ENCODE measurements around the gene COL8A1. TPM values are rescaled to one million over a fixed set of nuclear protein-coding genes. Genes with fewer than 3 reads are reported as not detected.

The COL8A1 gene
- total and polyA plus RNA-seq, 5 donors = 16.5 to 57.5 (median 34.4) TPM

DNA sequence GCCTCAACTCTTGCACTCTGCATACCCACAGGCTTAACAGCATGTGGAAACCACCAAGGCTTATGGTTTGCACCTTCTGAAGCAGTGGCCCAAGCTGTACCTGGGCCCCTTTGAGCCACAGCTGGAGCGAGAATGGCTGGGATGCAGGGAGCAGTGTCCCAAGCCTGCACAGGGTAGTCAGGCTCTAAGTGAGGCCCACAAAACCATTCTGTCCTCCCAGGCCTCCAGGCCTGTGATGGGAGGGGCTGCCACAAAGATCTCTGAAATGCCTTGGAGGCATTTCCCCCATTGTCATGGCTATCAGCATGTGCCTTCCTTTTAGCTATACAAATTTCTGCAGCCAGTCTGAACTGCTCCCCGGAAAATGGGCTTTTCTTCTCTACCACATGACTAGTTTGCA is 166.8 kb downstream of the COL8A1 start:
- ATAC-seq (no peak), DNase-seq (no peak)
- H3K27ac ChIP-seq (ENCODE audit: low read length) = no peak overlapping the region
- intact Hi-C loops (cut with DNase I) = no loop called here
- WGBS = 98% methylated on average over 2 of the region's 2 CpGs
- H3K9me3 ChIP-seq (ENCODE audit: control insufficient read depth, low read length) = peaks cover 2% of the 10 kb centered on the region
- H3K27me3 ChIP-seq (ENCODE audit: control insufficient read depth, insufficient read depth) = no peaks in the 10 kb centered on the region
- peaks cover 3% of the 10 kb centered on the region for H3K4me1 ChIP-seq (ENCODE audit: control insufficient read depth, insufficient read depth, low read length)
- H3K4me3 ChIP-seq (ENCODE audit: low read length) = no peak overlapping the region

DNA sequence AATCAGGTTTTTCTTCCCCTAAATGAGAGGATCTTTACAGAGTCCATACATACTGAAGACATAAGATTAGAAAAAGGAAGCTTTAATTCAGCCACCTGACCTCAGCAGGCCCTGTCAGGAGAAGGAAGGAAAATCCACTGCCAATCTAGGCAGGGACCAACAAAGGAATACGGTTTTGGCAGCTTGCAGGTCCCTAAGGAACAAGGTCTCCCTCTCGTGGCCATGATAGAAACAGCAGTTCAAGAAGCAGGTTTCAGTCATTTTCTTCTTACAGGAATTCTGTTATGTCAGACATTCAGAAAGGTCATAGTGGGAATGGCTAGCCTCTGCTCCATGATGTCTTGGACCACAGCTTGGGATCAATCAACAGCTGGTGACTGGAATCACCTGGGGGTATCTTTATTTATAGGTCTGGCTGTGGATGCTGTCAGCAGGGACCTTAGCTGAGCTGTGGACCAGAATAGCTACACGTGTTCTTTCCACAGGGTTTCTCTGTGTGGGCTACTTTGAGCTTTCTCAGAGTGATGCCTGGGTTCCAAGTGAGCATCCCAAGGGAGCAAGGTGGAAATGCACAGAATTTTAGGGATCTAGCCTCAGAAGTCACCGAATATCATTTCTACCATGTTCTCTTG is 169.9 kb downstream of the COL8A1 start:
- 45% methylated on average over 4 of the region's 4 CpGs for WGBS
- Histone ChIP-seq H3K4me1 (ENCODE audit: control insufficient read depth, insufficient read depth, low read length) (peaks cover 3% of the 10 kb centered on the region), H3K27me3 (ENCODE audit: control insufficient read depth, insufficient read depth) (no peaks in the 10 kb centered on the region), H3K9me3 (ENCODE audit: control insufficient read depth, low read length) (peaks cover 2% of the 10 kb centered on the region), H3K27ac (ENCODE audit: low read length) (no peak overlapping the region), H3K4me3 (ENCODE audit: low read length) (no peak overlapping the region)
- intact Hi-C loops (cut with DNase I) = no loop called here
- DNase-seq = no peak
- ATAC-seq = peak; percentile 44 to 60

DNA sequence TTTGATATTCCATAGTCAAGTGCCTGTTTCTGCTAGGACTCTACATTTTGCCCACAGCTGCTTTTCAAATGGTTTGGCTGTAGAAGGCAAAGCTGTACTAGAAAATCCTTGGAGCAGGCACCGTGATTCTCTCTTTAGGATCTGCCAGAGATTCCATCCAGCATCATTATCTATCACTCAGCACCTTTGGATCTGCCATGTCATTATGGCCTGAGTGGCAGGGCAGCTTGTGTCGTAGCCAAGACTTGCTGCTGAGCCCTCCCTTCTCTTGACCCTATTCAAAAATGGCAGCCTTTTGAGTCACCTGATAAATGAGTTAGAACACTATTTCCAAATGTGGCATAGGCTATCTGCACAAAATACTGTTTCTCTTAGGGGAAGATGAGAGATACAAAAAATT is 171.2 kb downstream of the COL8A1 start:
- H3K27ac ChIP-seq (ENCODE audit: low read length) = no peak overlapping the region
- DNase-seq (peak in 1 of 3 donors; percentile 45), ATAC-seq (peak; percentile 53 to 75)
- H3K9me3 ChIP-seq (ENCODE audit: control insufficient read depth, low read length) = peaks cover 2% of the 10 kb centered on the region
- 51% methylated on average over 2 of the region's 2 CpGs for whole genome bisulfite sequencing
- no peak overlapping the region for H3K4me3 ChIP-seq (ENCODE audit: low read length)
- intact Hi-C loops (cut with DNase I) = no loop called here
- H3K27me3 ChIP-seq (ENCODE audit: control insufficient read depth, insufficient read depth) = no peaks in the 10 kb centered on the region
- H3K4me1 ChIP-seq (ENCODE audit: control insufficient read depth, insufficient read depth, low read length) = peaks cover 3% of the 10 kb centered on the region

DNA sequence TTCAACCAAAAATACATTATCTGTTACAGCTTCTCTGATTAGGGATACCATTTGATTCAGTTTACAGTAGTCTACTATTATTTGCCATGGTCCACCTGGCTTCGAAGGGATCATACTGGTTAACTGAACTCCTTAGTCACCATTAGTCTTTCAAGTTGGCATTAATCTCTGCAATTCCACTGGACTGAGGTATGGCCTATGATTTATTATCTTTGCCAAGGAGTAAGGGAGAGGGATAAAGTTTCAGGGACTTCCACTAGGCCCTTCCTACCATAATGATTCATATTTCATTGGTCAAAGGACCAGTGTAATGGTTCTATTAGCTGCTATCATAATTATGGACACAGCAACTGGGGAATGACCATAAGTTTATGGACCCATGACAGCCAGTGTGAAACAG is 172.0 kb downstream of the COL8A1 start:
- peaks cover 3% of the 10 kb centered on the region for H3K4me1 ChIP-seq (ENCODE audit: control insufficient read depth, insufficient read depth, low read length)
- DNase-seq (no peak), ATAC-seq (no peak)
- H3K27ac ChIP-seq (ENCODE audit: low read length) = no peak overlapping the region
- 93% methylated on average over 1 of the region's 1 CpG for WGBS
- H3K9me3 ChIP-seq (ENCODE audit: control insufficient read depth, low read length) = no peaks in the 10 kb centered on the region
- H3K27me3 ChIP-seq (ENCODE audit: control insufficient read depth, insufficient read depth) = no peaks in the 10 kb centered on the region
- intact Hi-C loops (cut with DNase I) = no loop called here
- no peak overlapping the region for H3K4me3 ChIP-seq (ENCODE audit: low read length)

DNA sequence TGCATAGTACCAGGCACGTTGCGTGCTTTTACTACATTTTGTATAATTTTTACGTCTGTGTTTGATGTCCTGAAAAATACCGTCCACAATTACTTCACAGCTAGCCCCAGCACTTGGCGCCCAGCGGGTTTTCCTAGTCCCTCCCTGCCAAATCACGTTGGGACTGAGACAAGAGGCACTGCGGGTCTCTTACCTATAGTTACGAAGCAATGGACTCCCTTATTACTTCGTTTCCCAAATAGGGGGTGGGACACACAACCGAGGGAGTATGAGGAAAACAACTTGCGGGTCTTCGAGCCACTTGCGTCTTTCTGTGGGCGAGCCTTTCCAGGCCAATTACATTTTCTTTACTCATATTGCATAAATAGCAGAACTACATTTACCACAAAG is 178.6 kb downstream of the COL8A1 start:
- H3K27ac ChIP-seq (ENCODE audit: low read length) = peak overlapping the region; percentile 52
- DNase-seq (peak in 1 of 3 donors; percentile 49), ATAC-seq (no peak)
- 2% methylated on average over 15 of the region's 15 CpGs for WGBS
- no peaks in the 10 kb centered on the region for H3K27me3 ChIP-seq (ENCODE audit: control insufficient read depth, insufficient read depth)
- intact Hi-C loops (cut with DNase I) = no loop called here
- peak overlapping the region; percentile 61 for H3K4me3 ChIP-seq (ENCODE audit: low read length)
- H3K9me3 ChIP-seq (ENCODE audit: control insufficient read depth, low read length) = no peaks in the 10 kb centered on the region
- peaks cover 2% of the 10 kb centered on the region for H3K4me1 ChIP-seq (ENCODE audit: control insufficient read depth, insufficient read depth, low read length)

DNA sequence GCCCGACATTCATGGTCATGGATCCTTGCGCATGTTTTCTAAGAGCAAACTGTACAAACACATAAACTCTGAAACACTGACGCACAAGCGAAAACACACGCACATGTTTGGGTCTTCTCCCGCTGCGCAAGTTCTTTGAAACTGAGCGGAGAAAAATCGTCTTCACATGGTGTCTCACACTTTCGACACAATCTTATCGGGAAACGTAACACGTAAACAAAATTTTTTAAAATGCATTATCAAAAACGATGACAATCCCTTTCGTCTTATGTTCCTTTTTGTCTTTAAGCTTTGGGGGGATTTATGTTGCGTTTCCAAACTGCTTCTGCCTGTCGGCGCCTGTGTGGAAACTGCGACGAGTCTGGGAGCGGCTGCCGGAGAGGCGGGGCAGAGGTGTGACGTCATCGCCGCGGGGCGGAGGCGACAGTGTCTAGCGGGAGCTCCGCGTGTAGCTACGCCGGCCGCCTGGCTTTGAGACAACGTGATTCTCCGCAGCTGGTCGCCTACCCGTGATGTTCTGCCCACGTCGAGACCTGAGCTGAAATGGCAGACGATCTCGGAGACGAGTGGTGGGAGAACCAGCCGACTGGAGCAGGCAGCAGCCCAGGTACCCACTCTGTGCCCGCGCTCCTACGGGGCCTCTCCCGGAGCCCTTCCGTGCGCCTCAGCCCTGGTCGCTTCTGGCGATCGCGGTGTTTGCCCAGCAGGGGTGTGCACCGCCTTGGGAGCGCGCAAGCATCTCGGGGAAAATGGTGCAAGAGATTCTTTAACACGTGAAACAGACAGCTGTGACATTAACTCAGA is 179.2 kb downstream of the COL8A1 start, which contains the start of gene CMSS1:
Gene CMSS1, plus strand, starts transcription at position 426 of the 804 bp plus-strand sequence.
- Histone ChIP-seq H3K4me1 (ENCODE audit: control insufficient read depth, insufficient read depth, low read length) (peaks cover 2% of the 10 kb centered on the region), H3K4me3 (ENCODE audit: low read length) (peak within 1 kb of the TSS; percentile 61), H3K9me3 (ENCODE audit: control insufficient read depth, low read length) (no peaks in the 10 kb centered on the region), H3K27me3 (ENCODE audit: control insufficient read depth, insufficient read depth) (no peaks in the 10 kb centered on the region), H3K27ac (ENCODE audit: low read length) (peak within 1 kb of the TSS; percentile 52)
- peak; percentile 96 to 98 (median 98) for DNase-seq
- ATAC-seq = peak; percentile 98 to 99
- intact Hi-C loops (cut with DNase I) = no loop called here
- under 1% methylated on average over 60 of the region's 60 CpGs for WGBS

DNA sequence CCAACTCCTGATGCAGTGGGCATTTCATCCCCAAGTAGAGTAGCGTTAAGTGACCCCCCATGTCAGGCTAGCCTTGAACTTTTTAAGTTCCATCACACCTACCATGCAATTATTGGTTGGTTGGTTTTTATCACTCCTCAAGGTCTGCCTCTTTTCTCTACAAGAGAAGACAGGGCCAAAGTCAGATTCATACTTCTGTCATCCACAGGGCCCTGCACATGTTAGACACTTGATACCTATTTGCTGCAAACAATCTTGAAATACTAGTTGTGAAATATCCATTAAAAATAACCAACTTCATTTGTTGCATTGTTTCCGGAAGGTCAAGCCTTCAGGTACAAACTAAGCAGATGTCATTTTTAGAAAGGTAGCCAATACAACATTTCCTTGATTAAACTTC is 180.4 kb downstream of the COL8A1 start:
- peaks cover 3% of the 10 kb centered on the region for H3K4me1 ChIP-seq (ENCODE audit: control insufficient read depth, insufficient read depth, low read length)
- WGBS = 90% methylated on average over 2 of the region's 2 CpGs
- no peak for ATAC-seq
- intact Hi-C loops (cut with DNase I) = no loop called here
- no peaks in the 10 kb centered on the region for H3K9me3 ChIP-seq (ENCODE audit: control insufficient read depth, low read length)
- H3K4me3 ChIP-seq (ENCODE audit: low read length) = no peak overlapping the region
- H3K27ac ChIP-seq (ENCODE audit: low read length) = no peak overlapping the region
- no peak for DNase-seq
- no peaks in the 10 kb centered on the region for H3K27me3 ChIP-seq (ENCODE audit: control insufficient read depth, insufficient read depth)

DNA sequence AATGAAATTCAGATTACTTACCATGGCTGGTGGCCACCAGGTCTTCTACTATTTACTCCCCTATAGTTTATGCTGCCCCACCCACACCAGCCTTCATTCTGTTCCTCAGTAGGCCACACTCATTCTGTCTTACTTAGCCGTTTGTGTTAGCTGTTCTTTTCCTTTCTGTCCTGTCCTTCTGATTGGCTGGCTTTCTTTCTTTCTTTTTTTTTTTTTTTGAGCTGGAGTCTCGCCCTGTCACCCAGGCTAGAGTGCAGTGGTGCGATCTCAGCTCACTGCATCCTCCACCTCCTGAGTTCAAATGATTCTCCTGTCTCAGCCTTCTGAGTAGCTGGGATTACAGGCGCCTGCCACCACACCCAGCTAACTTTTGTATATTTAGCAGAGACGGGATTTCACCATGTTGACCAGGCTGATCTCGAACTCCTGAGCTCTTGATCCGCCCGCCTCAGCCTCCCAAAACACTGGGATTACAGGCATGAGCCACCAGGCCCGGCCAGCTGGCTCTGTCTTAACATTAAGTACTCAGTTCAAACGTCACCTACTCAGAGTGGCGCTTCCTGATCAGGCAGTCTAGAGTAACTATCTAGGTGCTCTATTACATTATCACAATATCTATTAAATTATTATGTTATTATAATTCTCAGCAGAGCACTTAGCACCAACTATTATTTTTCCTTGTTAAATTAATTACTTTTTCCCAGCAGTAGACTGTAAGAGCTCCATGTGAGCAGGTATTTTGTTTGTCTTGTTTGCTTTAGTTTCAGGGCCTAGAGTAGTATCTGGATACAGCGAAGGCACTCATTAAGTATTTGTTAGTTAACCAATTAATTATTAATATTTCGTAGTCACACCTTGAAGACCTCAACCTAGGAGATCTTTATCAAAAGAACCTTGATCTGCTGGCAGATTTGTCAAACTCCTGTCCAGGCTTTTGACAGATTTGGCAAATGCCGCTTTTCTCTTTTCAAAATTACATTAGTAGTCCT is 185.6 kb downstream of the COL8A1 start:
- WGBS = 86% methylated on average over 14 of the region's 14 CpGs

DNA sequence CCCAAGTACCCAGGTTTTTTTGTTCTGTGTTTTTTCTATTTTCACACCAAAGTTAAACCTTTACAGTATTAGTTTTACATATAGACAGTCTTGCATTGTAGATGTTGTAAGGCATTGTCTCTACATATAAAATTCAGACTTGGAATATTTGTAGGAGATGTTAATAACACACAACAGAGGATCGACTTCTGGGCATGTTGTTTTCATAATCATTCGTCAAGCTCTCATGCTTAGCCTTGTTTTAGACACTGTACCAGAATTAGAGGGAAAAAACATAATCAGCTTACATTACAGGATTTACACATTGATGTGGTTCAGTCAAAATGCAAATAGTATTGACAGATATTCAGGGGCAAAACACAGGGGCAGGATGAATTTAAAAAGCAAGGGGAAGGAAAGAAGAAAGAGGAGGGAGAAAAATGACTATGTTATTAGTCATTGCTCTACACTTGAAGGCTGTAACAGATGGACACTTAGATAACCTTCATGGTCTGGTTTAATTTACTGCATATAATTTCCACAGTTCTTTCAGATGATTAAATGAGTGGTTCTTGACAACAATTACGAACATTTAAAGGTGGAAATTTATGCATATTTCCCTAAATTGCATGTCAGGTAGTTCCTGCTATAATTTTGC is 186.7 kb downstream of the COL8A1 start:
- H3K27ac ChIP-seq (ENCODE audit: low read length) = no peak overlapping the region
- intact Hi-C loops (cut with DNase I) = no loop called here
- no peak for ATAC-seq
- DNase-seq = no peak
- H3K4me3 ChIP-seq (ENCODE audit: low read length) = no peak overlapping the region
- 74% methylated on average over 3 of the region's 3 CpGs for WGBS
- peaks cover 3% of the 10 kb centered on the region for H3K4me1 ChIP-seq (ENCODE audit: control insufficient read depth, insufficient read depth, low read length)
- no peaks in the 10 kb centered on the region for H3K27me3 ChIP-seq (ENCODE audit: control insufficient read depth, insufficient read depth)
- H3K9me3 ChIP-seq (ENCODE audit: control insufficient read depth, low read length) = no peaks in the 10 kb centered on the region

More for the DNA sequence above, 185.6 kb downstream of the COL8A1 start:
- Histone ChIP-seq H3K4me3 (ENCODE audit: low read length) (no peak overlapping the region), H3K4me1 (ENCODE audit: control insufficient read depth, insufficient read depth, low read length) (peaks cover 3% of the 10 kb centered on the region), H3K27ac (ENCODE audit: low read length) (no peak overlapping the region), H3K27me3 (ENCODE audit: control insufficient read depth, insufficient read depth) (no peaks in the 10 kb centered on the region), H3K9me3 (ENCODE audit: control insufficient read depth, low read length) (no peaks in the 10 kb centered on the region)
- ATAC-seq (no peak), DNase-seq (peak in 1 of 3 donors; percentile 25)
- intact Hi-C loops (cut with DNase I) = no loop called here

DNA sequence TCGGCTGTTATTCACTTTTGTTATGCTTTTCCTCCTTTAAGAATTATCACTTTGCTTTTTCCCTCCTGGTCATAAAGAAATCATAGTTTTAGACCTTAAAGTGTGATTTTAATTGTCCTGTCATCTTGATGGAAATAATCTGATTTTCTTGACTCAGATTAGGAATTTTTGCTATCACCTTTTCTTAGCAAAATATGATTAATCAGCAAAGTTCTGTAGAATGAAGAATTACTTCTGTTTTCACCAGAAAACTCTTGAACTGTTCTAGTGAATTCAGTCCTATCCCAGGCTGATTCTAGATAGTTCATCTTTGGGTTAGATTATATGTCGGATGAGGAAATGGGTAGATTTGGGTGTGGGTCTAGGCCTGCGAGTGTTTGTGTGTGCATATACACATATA is 191.4 kb downstream of the COL8A1 start:
- ATAC-seq = no peak
- intact Hi-C loops (cut with DNase I) = loop anchor here in 1 of 4 donors (5.0 kb wide), 1 partner anchor 427 kb away; no protein-coding TSS in a partner anchor

More for the DNA sequence above, 191.4 kb downstream of the COL8A1 start:
- Histone ChIP-seq H3K9me3 (ENCODE audit: control insufficient read depth, low read length) (no peaks in the 10 kb centered on the region), H3K27me3 (ENCODE audit: control insufficient read depth, insufficient read depth) (no peaks in the 10 kb centered on the region), H3K4me3 (ENCODE audit: low read length) (no peak overlapping the region), H3K4me1 (ENCODE audit: control insufficient read depth, insufficient read depth, low read length) (peaks cover 3% of the 10 kb centered on the region), H3K27ac (ENCODE audit: low read length) (no peak overlapping the region)
- 96% methylated on average over 3 of the region's 3 CpGs for WGBS
- DNase-seq = no peak

Data from right cardiac atrium (tissue), 5 donors.